Epithelial cell of prostate (primary cell): Measurements from ENCODE around the gene GPR3.

ENCODE experiments used
- DNase-seq: peaks from one replicate; pipeline ENCODE4 v3.0.0-alpha.2; 2011; ENCODE audit warnings: low read depth, low spot score
- H3K27ac ChIP-seq: fragments of 450-650 bp; 2 replicates; pipeline ENCODE4 v1.5.1; 2017; ENCODE audit warnings: mild to moderate bottlenecking

GPR3 gene

GRCh38 chr1:27358038-27358927 is 34.1 kb upstream of the GPR3 start:
- no peak for DNase-seq
- H3K27ac ChIP-seq, result no peak overlapping the region

- no peak for DNase-seq
- H3K27ac ChIP-seq, result no peak overlapping the region
Measured at GRCh38 chr1:27358928-27359313, 33.5 kb upstream of the GPR3 start.

GRCh38 chr1:27359822-27360158 is 32.6 kb upstream of the GPR3 start:
- H3K27ac ChIP-seq, result no peak overlapping the region
- DNase-seq, result no peak

- no peak for DNase-seq
- no peak overlapping the region for H3K27ac ChIP-seq
Measured at GRCh38 chr1:27360159-27361043, 32.0 kb upstream of the GPR3 start.

GRCh38 chr1:27361044-27361402 is 31.4 kb upstream of the GPR3 start:
- H3K27ac ChIP-seq, result no peak overlapping the region

GRCh38 chr1:27361553-27361952 is 30.9 kb upstream of the GPR3 start:
- DNase-seq, result no peak
- no peak overlapping the region for H3K27ac ChIP-seq

More at GRCh38 chr1:27361044-27361402, 31.4 kb upstream of the GPR3 start:
- DNase-seq, result no peak

- H3K27ac ChIP-seq, result no peak overlapping the region
- DNase-seq, result no peak
Measured at GRCh38 chr1:27363766-27364695, 28.4 kb upstream of the GPR3 start.

GRCh38 chr1:27364696-27365371 is 27.6 kb upstream of the GPR3 start:
- no peak for DNase-seq
- H3K27ac ChIP-seq, result peak overlapping the region; percentile 95

- no peak for DNase-seq
- peak overlapping the region; percentile 95 for H3K27ac ChIP-seq
Measured at GRCh38 chr1:27365372-27366112, 26.9 kb upstream of the GPR3 start.

GRCh38 chr1:27366113-27366410 is 26.4 kb upstream of the GPR3 start:
- DNase-seq, result no peak
- peak overlapping the region; percentile 95 for H3K27ac ChIP-seq

GRCh38 chr1:27366411-27367159 is 25.8 kb upstream of the GPR3 start, which contains the start of gene MAP3K6:
Gene MAP3K6 (minus strand): TSS chr1:27366961. CDS start chr1:27366597, 364 bp downstream.
- DNase-seq, result no peak
- peak within 1 kb of the TSS; percentile 95 for H3K27ac ChIP-seq

- DNase-seq, result no peak
- H3K27ac ChIP-seq, result peak overlapping the region; percentile 95
Measured at GRCh38 chr1:27367160-27367650, 25.2 kb upstream of the GPR3 start.

- no peak overlapping the region for H3K27ac ChIP-seq
- DNase-seq, result no peak
Measured at GRCh38 chr1:27368869-27369582, 23.4 kb upstream of the GPR3 start.

- no peak overlapping the region for H3K27ac ChIP-seq
- no peak for DNase-seq
Measured at GRCh38 chr1:27372022-27372807, 20.2 kb upstream of the GPR3 start.

- no peak for DNase-seq
- H3K27ac ChIP-seq, result no peak overlapping the region
Measured at GRCh38 chr1:27372808-27373690, 19.4 kb upstream of the GPR3 start.
